Panc1 (cell line): Measurements from ENCODE around the gene ROBO1. TPM values are rescaled to one million over a fixed set of nuclear protein-coding genes. Genes with fewer than 3 reads are reported as not detected.

Experiments
- ATAC-seq: fragments of 200-7000 bp; cut with Tn5 transposase; 2 replicates; pipeline ENCODE4 v1.9.1; 2020; ENCODE audit warnings: mild to moderate bottlenecking, moderate library complexity
- BruUV-seq: library from RNA; stranded (reverse); fragments of 400-500 nt; replicated peaks from 2 replicates; lab custom pipeline; 2021; lab: Mats Ljungman, UMichigan
- CTCF ChIA-PET: fragments of 300-600 bp; sonication (Branson Sonifier 250); formaldehyde crosslinking; loops from one replicate; lab custom pipeline; 2022; ENCODE audit warnings: antibody characterized with exemption; lab: Charles Lee
- POLR2A ChIA-PET: fragments of 300-600 bp; sonication (Branson Sonifier 250); formaldehyde crosslinking; loops from one replicate; lab custom pipeline; 2022; ENCODE audit warnings: antibody characterized with exemption; lab: Charles Lee
- DNase-seq: peaks from one replicate; pipeline ENCODE4 v3.0.0-alpha.2; 2010; ENCODE audit warnings: low read depth, low spot score
- H3K27ac ChIP-seq: 2 replicates; pipeline ENCODE4 v1.5.1; 2011; ENCODE audit warnings: mild to moderate bottlenecking, low read length, inconsistent platforms
- H3K27me3 ChIP-seq: fragments of 200-500 bp; sonication (Bioruptor generic); 2 replicates; pipeline ENCODE4 v1.6.0; 2014; ENCODE audit warnings: low read length, inconsistent platforms; ENCODE audit not compliant: control insufficient read depth, insufficient read depth
- H3K36me3 ChIP-seq: fragments of 200-500 bp; sonication (Bioruptor generic); 2 replicates; pipeline ENCODE4 v1.5.1; 2014; ENCODE audit warnings: inconsistent platforms, mild to moderate bottlenecking, low read length, moderate library complexity; ENCODE audit not compliant: control insufficient read depth, insufficient read depth
- H3K4me1 ChIP-seq: 2 replicates; pipeline ENCODE4 v1.5.1; 2011; ENCODE audit warnings: inconsistent platforms, mild to moderate bottlenecking, low read length, moderate library complexity; ENCODE audit not compliant: control insufficient read depth, insufficient read depth
- H3K4me3 ChIP-seq, 2 experiments: 2 replicates each; pipeline ENCODE4 v1.5.1; 2011 to 2012; ENCODE audit warnings: low read depth in 2 of 2, low read length in 2 of 2, mild to moderate bottlenecking in 2 of 2, inconsistent platforms in 1 of 2, moderate library complexity in 1 of 2
- H3K9me3 ChIP-seq: fragments of 200-500 bp; sonication (Bioruptor generic); 2 replicates; pipeline ENCODE4 v1.5.1; 2014; ENCODE audit warnings: low read depth, mild to moderate bottlenecking, inconsistent platforms, low read length, moderate library complexity; ENCODE audit not compliant: control insufficient read depth, insufficient read depth
- CTCF ChIP-seq: fragments of 450-650 bp; IDR thresholded peaks from 2 replicates; pipeline ENCODE4 v1.5.1; 2017; ENCODE audit warnings: mild to moderate bottlenecking
- POLR2AphosphoS5 ChIP-seq: IDR thresholded peaks from 2 replicates; pipeline ENCODE4 v1.6.1; 2012; ENCODE audit warnings: mild to moderate bottlenecking, low read depth, low read length, moderate library complexity
- REST ChIP-seq, 2 experiments: IDR thresholded peaks; 2 replicates each; pipeline ENCODE4 v1.6.1; 2011 to 2012; ENCODE audit warnings: low read depth in 2 of 2, control low read depth in 1 of 2, low read length in 1 of 2, mild to moderate bottlenecking in 1 of 2, moderate library complexity in 1 of 2; ENCODE audit not compliant: insufficient read depth in 1 of 2
- SIN3A ChIP-seq: IDR thresholded peaks from 2 replicates; pipeline ENCODE4 v1.6.1; 2012; ENCODE audit warnings: low read depth, mild to moderate bottlenecking, low read length, moderate library complexity, borderline replicate concordance; ENCODE audit not compliant: insufficient read depth
- TCF7L2 ChIP-seq: IDR thresholded peaks from 2 replicates; pipeline ENCODE4 v1.6.1; 2011; ENCODE audit warnings: mild to moderate bottlenecking, low read depth, low read length, inconsistent platforms
- in situ Hi-C: cut with HindIII; loops from 2 replicates; pipeline ENCODE4 v1.10.0; 2016; ENCODE audit warnings: low sequenced_read_pairs, low pct_unique_long_range_greater_than_20kb
- intact Hi-C: fragments of 100-400 bp; cut with micrococcal nuclease; formaldehyde crosslinking; loops from one replicate; pipeline ENCODE4 v1.10.0; 2022; ENCODE audit not compliant: unreplicated experiment
- total RNA-seq: library from RNA; stranded (reverse); gene quantifications from one replicate; pipeline ENCODE4 v1.2.1, GENCODE V29; 2021; ENCODE audit not compliant: unreplicated experiment

The ROBO1 gene
- total RNA-seq, 1 experiment from 2014 or later: 61.6 TPM

- Histone ChIP-seq H3K4me1 (no peaks in the 10 kb centered on the region), H3K36me3 (no peaks in the 10 kb centered on the region), H3K4me3 (no peak overlapping the region), H3K27ac (no peak overlapping the region), H3K27me3 (no peaks in the 10 kb centered on the region), H3K9me3 (no peaks in the 10 kb centered on the region)
- POLR2A ChIA-PET: no interaction called here
- DNase-seq: no peak
- in situ Hi-C loops: no loop called here
- BruUV-seq: no TSS peak
- TF ChIP-seq TCF7L2 (no peak), CTCF (no peak), POLR2AphosphoS5 (no peak), REST (IDR thresholded peaks at IDR 0.05; ENCODE audit: insufficient read depth in 1 of 2, low read depth in 2 of 2, low read length in 1 of 2) (no peak), SIN3A (no peak)
- intact Hi-C loops: no loop called here
- ATAC-seq: no peak
- CTCF ChIA-PET: no interaction called here
These were observed 565.2 kb downstream of the ROBO1 start for GRCh38 chr3:79202471-79203143.

- H3K36me3 ChIP-seq: no peaks in the 10 kb centered on the region
- DNase-seq (no peak), ATAC-seq (no peak)
- ChIA-PET POLR2A (no interaction called here), CTCF (no interaction called here)
- BruUV-seq: no TSS peak
- no peak overlapping the region for H3K27ac ChIP-seq
- no peaks in the 10 kb centered on the region for H3K27me3 ChIP-seq
- no peak overlapping the region for H3K4me3 ChIP-seq
- H3K9me3 ChIP-seq: no peaks in the 10 kb centered on the region
- intact Hi-C loops (no loop called here), in situ Hi-C loops (no loop called here)
- TF ChIP-seq REST (IDR thresholded peaks at IDR 0.05; ENCODE audit: insufficient read depth in 1 of 2, low read depth in 2 of 2, low read length in 1 of 2) (no peak), POLR2AphosphoS5 (no peak)
- no peaks in the 10 kb centered on the region for H3K4me1 ChIP-seq
These were observed 567.3 kb downstream of the ROBO1 start for GRCh38 chr3:79200456-79200855.
